Colon (tissue), 2 donors: ENCODE results near the gene LGMN.

ENCODE experiments used
- FAIRE-seq: peaks from 2 replicates; lab custom pipeline; 2012; peaks lifted over from hg19 to GRCh38; lab: Jason Lieb, UNC
- donor health status: control.
- donor health status: control.

The LGMN gene

GRCh38 chr14:92675976-92676375 is 72.5 kb downstream of the LGMN start:
- no peak for FAIRE-seq

- FAIRE-seq: no peak
Measured at GRCh38 chr14:92675421-92675820, 73.0 kb downstream of the LGMN start.

- no peak for FAIRE-seq
Measured at GRCh38 chr14:92673601-92674150, 74.8 kb downstream of the LGMN start.

GRCh38 chr14:92670643-92671366 is 77.6 kb downstream of the LGMN start:
- FAIRE-seq: no peak

- FAIRE-seq: no peak
Measured at GRCh38 chr14:92670160-92670559, 78.3 kb downstream of the LGMN start.

GRCh38 chr14:92668276-92668973 is 80.0 kb downstream of the LGMN start:
- FAIRE-seq: no peak

GRCh38 chr14:92666251-92666650 is 82.2 kb downstream of the LGMN start:
- no peak for FAIRE-seq

- no peak for FAIRE-seq
Measured at GRCh38 chr14:92665661-92666110, 82.7 kb downstream of the LGMN start.

GRCh38 chr14:92663049-92663448 is 85.4 kb downstream of the LGMN start:
- no peak for FAIRE-seq

- no peak for FAIRE-seq
Measured at GRCh38 chr14:92660571-92660970, 87.9 kb downstream of the LGMN start.

- FAIRE-seq: no peak
Measured at GRCh38 chr14:92659765-92660561, 88.5 kb downstream of the LGMN start.

- no peak for FAIRE-seq
Measured at GRCh38 chr14:92658684-92659083, 89.7 kb downstream of the LGMN start.

- no peak for FAIRE-seq
Measured at GRCh38 chr14:92658160-92658559, 90.3 kb downstream of the LGMN start.

- FAIRE-seq: no peak
Measured at GRCh38 chr14:92657457-92658142, 90.8 kb downstream of the LGMN start.

- FAIRE-seq: no peak
Measured at GRCh38 chr14:92656306-92657081, 91.9 kb downstream of the LGMN start.

- no peak for FAIRE-seq
Measured at GRCh38 chr14:92655419-92656201, 92.8 kb downstream of the LGMN start.

GRCh38 chr14:92654239-92654901 is 94.1 kb downstream of the LGMN start:
- no peak for FAIRE-seq
